Activated T-cell treated with anti-CD3 and anti-CD28 coated beads, Interleukin-2, amount 50 U/mL, for 72 hours (primary cell): ENCODE results near the gene TMEM94. TPM values are rescaled to one million over a fixed set of nuclear protein-coding genes. Genes with fewer than 3 reads are reported as not detected.
A peak's percentile ranks its signal among the peaks of the same experiment; 100 is the strongest.

Experiments used
- ATAC-seq, 2 donors: fragments of 150-1000 bp; cut with Tn5 transposase; replicated peaks in 1 of 2; 2 replicates each; pipeline ENCODE4 v1.10.0; 2021; ENCODE audit warnings: moderate library complexity in 2 of 2, mild to moderate bottlenecking in 1 of 2
- DNase-seq, 2 donors: peaks; one replicate each; pipeline ENCODE4 v3.0.0; 2021 to 2022; ENCODE audit warnings: mixed read lengths in 1 of 2
- H3K27ac Mint-ChIP-seq: one replicate; pipeline ENCODE4 v1.8.0; 2022; ENCODE audit warnings: mild to moderate bottlenecking, moderate library complexity, mixed read lengths
- H3K27me3 Mint-ChIP-seq: one replicate; pipeline ENCODE4 v1.8.0; 2022; ENCODE audit warnings: low read depth, mixed read lengths
- H3K36me3 Mint-ChIP-seq, 2 donors: one replicate each; pipeline ENCODE4 v1.8.0; 2022; ENCODE audit warnings: mixed read lengths in 2 of 2, mild to moderate bottlenecking in 1 of 2; ENCODE audit not compliant: insufficient read depth in 2 of 2
- H3K4me1 Mint-ChIP-seq: one replicate; pipeline ENCODE4 v1.8.0; 2022; ENCODE audit warnings: low read depth, mixed read lengths
- H3K4me3 Mint-ChIP-seq, 2 donors: one replicate each; pipeline ENCODE4 v1.8.0; 2022; ENCODE audit warnings: mild to moderate bottlenecking in 2 of 2, mixed read lengths in 2 of 2, moderate library complexity in 2 of 2
- H3K9me3 Mint-ChIP-seq, 2 donors: one replicate each; pipeline ENCODE4 v1.8.0; 2022; ENCODE audit warnings: mixed read lengths in 2 of 2
- total RNA-seq, 2 donors: library from RNA; stranded (reverse); gene quantifications; one replicate each; pipeline ENCODE4 v1.2.3, GENCODE V29; 2022

Gene TMEM94
- total RNA-seq, 2 donors from 2014 or later = 70.7 to 76.4 TPM

GRCh38 chr17:75525806-75526554, 69.5 kb downstream of the TMEM94 start:
- peaks cover 13% of the 10 kb centered on the region for H3K4me1 Mint-ChIP-seq
- H3K4me3 Mint-ChIP-seq = peak overlapping the region; percentile 75 to 78
- H3K27me3 Mint-ChIP-seq = no peaks in the 10 kb centered on the region
- H3K9me3 Mint-ChIP-seq = no peaks in the 10 kb centered on the region
- ATAC-seq (peak; percentile 30 to 33), DNase-seq (no peak)
- H3K36me3 Mint-ChIP-seq = peaks cover 0 to 2% of the 10 kb centered on the region in 2 donors
- no peak overlapping the region for H3K27ac Mint-ChIP-seq

- no peak overlapping the region for H3K27ac Mint-ChIP-seq
Measured at GRCh38 chr17:75526555-75527270, 70.3 kb downstream of the TMEM94 start.

GRCh38 chr17:75530837-75531720, 74.6 kb downstream of the TMEM94 start:
- ATAC-seq = no peak
- Mint-ChIP-seq H3K27ac (no peak overlapping the region), H3K4me3 (no peak overlapping the region), H3K9me3 (no peaks in the 10 kb centered on the region), H3K4me1 (peaks cover 31% of the 10 kb centered on the region), H3K36me3 (no peaks in the 10 kb centered on the region), H3K27me3 (no peaks in the 10 kb centered on the region)
- no peak for DNase-seq

More at GRCh38 chr17:75526555-75527270, 70.3 kb downstream of the TMEM94 start:
- Mint-ChIP-seq H3K27me3 (no peaks in the 10 kb centered on the region), H3K36me3 (peaks cover 0 to 2% of the 10 kb centered on the region in 2 donors), H3K4me3 (peak overlapping the region; percentile 71 to 75), H3K4me1 (peaks cover 13% of the 10 kb centered on the region), H3K9me3 (no peaks in the 10 kb centered on the region)
- ATAC-seq (no peak), DNase-seq (no peak)

GRCh38 chr17:75531721-75532072, 75.3 kb downstream of the TMEM94 start:
- H3K36me3 Mint-ChIP-seq = no peaks in the 10 kb centered on the region
- H3K4me1 Mint-ChIP-seq = peaks cover 25% of the 10 kb centered on the region
- H3K9me3 Mint-ChIP-seq = no peaks in the 10 kb centered on the region
- no peak overlapping the region for H3K4me3 Mint-ChIP-seq
- H3K27ac Mint-ChIP-seq = no peak overlapping the region
- no peaks in the 10 kb centered on the region for H3K27me3 Mint-ChIP-seq
- no peak for DNase-seq
- no peak for ATAC-seq

- Mint-ChIP-seq H3K4me3 (peak overlapping the region; percentile 80 to 82), H3K9me3 (no peaks in the 10 kb centered on the region), H3K27me3 (no peaks in the 10 kb centered on the region), H3K4me1 (peaks cover 23% of the 10 kb centered on the region), H3K27ac (peak overlapping the region; percentile 90), H3K36me3 (no peaks in the 10 kb centered on the region)
- ATAC-seq (peak; percentile 99 to 100), DNase-seq (peak; percentile 79 to 80)
Measured at GRCh38 chr17:75535119-75535537, 78.7 kb downstream of the TMEM94 start.

GRCh38 chr17:75535871-75536270, 79.4 kb downstream of the TMEM94 start:
- H3K36me3 Mint-ChIP-seq = no peaks in the 10 kb centered on the region
- peak overlapping the region; percentile 70 for H3K27ac Mint-ChIP-seq
- DNase-seq (no peak), ATAC-seq (no peak)
- H3K4me3 Mint-ChIP-seq = peak overlapping the region; percentile 80 to 82
- H3K4me1 Mint-ChIP-seq = peaks cover 23% of the 10 kb centered on the region
- no peaks in the 10 kb centered on the region for H3K27me3 Mint-ChIP-seq
- no peaks in the 10 kb centered on the region for H3K9me3 Mint-ChIP-seq

GRCh38 chr17:75536366-75536765, 79.9 kb downstream of the TMEM94 start:
- H3K4me1 Mint-ChIP-seq = peaks cover 23% of the 10 kb centered on the region
- H3K9me3 Mint-ChIP-seq = no peaks in the 10 kb centered on the region
- ATAC-seq (no peak), DNase-seq (no peak)
- H3K27me3 Mint-ChIP-seq = no peaks in the 10 kb centered on the region
- H3K36me3 Mint-ChIP-seq = no peaks in the 10 kb centered on the region
- no peak overlapping the region for H3K27ac Mint-ChIP-seq
- no peak overlapping the region for H3K4me3 Mint-ChIP-seq

- Mint-ChIP-seq H3K36me3 (no peaks in the 10 kb centered on the region), H3K4me3 (no peak overlapping the region), H3K9me3 (no peaks in the 10 kb centered on the region), H3K27ac (no peak overlapping the region), H3K4me1 (peaks cover 8% of the 10 kb centered on the region), H3K27me3 (no peaks in the 10 kb centered on the region)
- DNase-seq (no peak), ATAC-seq (no peak)
Measured at GRCh38 chr17:75539967-75540729, 83.7 kb downstream of the TMEM94 start.

- H3K4me1 Mint-ChIP-seq = no peaks in the 10 kb centered on the region
- H3K36me3 Mint-ChIP-seq = no peaks in the 10 kb centered on the region
- H3K27me3 Mint-ChIP-seq = no peaks in the 10 kb centered on the region
- H3K9me3 Mint-ChIP-seq = no peaks in the 10 kb centered on the region
- no peak for DNase-seq
- H3K4me3 Mint-ChIP-seq = no peak overlapping the region
- no peak overlapping the region for H3K27ac Mint-ChIP-seq
- no peak for ATAC-seq
Measured at GRCh38 chr17:75540923-75541503, 84.6 kb downstream of the TMEM94 start.

- Mint-ChIP-seq H3K4me1 (no peaks in the 10 kb centered on the region), H3K4me3 (no peak overlapping the region), H3K9me3 (no peaks in the 10 kb centered on the region), H3K27ac (no peak overlapping the region), H3K36me3 (no peaks in the 10 kb centered on the region), H3K27me3 (no peaks in the 10 kb centered on the region)
- DNase-seq (no peak), ATAC-seq (no peak)
Measured at GRCh38 chr17:75542229-75542628, 85.8 kb downstream of the TMEM94 start.

- DNase-seq (no peak), ATAC-seq (no peak)
- no peaks in the 10 kb centered on the region for H3K36me3 Mint-ChIP-seq
- H3K27me3 Mint-ChIP-seq = no peaks in the 10 kb centered on the region
- H3K9me3 Mint-ChIP-seq = no peaks in the 10 kb centered on the region
- H3K4me3 Mint-ChIP-seq = no peak overlapping the region
- no peaks in the 10 kb centered on the region for H3K4me1 Mint-ChIP-seq
- H3K27ac Mint-ChIP-seq = no peak overlapping the region
Measured at GRCh38 chr17:75542728-75543336, 86.4 kb downstream of the TMEM94 start.

- Mint-ChIP-seq H3K27me3 (no peaks in the 10 kb centered on the region), H3K36me3 (no peaks in the 10 kb centered on the region), H3K4me1 (no peaks in the 10 kb centered on the region), H3K9me3 (no peaks in the 10 kb centered on the region), H3K27ac (no peak overlapping the region), H3K4me3 (no peak overlapping the region)
- no peak for ATAC-seq
- DNase-seq = no peak
Measured at GRCh38 chr17:75544250-75544649, 87.8 kb downstream of the TMEM94 start.
